Measurements from ENCODE around the gene ABCG2.

ABCG2 gene

DNA sequence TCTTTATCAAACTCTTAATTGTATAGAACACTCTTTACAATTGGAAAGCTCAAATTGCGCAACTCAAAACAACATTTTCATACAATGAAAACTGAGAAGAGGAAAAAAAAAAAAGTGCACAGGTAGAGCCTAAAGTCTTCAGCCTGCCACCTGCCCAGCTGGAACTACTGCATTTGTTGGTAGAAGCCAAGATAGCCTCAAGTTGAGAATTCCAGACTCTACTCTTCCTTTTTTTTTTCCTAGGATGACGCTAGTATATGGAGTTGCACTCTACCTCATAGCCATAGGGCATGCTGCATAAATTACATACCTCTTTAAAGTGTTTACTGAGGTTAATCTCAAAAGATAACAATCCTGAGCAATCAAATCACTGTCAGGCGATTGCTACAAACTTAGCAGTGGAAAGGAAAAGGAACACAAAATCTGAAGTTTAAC, 13.6 kb downstream of the ABCG2 start (continued):
- TF ChIP-seq ATF2 (tag by site-specific recombination; IDR thresholded peaks at IDR 0.05; ENCODE audit: low read depth) (no peak), ZNF514 (tag by site-specific recombination; IDR thresholded peaks at IDR 0.05) (no peak), TCF7L2 (IDR thresholded peaks at IDR 0.05; ENCODE audit: borderline replicate concordance, low read depth, low read length) (peak; percentile 69), ZNF701 (tag by site-specific recombination; IDR thresholded peaks at IDR 0.05) (no peak), GFI1B (tag by site-specific recombination; IDR thresholded peaks at IDR 0.05) (peak; percentile 95), OSR2 (tag by site-specific recombination; IDR thresholded peaks at IDR 0.05) (peak; percentile 61; the same call in 1 of the 2 replicates), KLF10 (tag by site-specific recombination; IDR thresholded peaks at IDR 0.05) (no peak), ZNF843 (tag by site-specific recombination; IDR thresholded peaks at IDR 0.05) (peak; percentile 81), ZNF558 (tag by site-specific recombination; IDR thresholded peaks at IDR 0.05) (no peak)
- TF ChIP-seq, protein P1, sequence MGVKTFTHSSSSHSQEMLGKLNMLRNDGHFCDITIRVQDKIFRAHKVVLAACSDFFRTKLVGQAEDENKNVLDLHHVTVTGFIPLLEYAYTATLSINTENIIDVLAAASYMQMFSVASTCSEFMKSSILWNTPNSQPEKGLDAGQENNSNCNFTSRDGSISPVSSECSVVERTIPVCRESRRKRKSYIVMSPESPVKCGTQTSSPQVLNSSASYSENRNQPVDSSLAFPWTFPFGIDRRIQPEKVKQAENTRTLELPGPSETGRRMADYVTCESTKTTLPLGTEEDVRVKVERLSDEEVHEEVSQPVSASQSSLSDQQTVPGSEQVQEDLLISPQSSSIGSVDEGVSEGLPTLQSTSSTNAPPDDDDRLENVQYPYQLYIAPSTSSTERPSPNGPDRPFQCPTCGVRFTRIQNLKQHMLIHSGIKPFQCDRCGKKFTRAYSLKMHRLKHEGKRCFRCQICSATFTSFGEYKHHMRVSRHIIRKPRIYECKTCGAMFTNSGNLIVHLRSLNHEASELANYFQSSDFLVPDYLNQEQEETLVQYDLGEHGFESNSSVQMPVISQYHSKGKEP (tag by site-specific recombination; IDR thresholded peaks at IDR 0.05): 0 out of 2 replicates have a peak, but pooled peaks have one; percentile 45

GRCh38 chr4:88144048-88144447, 14.4 kb downstream of the ABCG2 start:
- TF ChIP-seq AEBP2 (tag by site-specific recombination; IDR thresholded peaks at IDR 0.05; ENCODE audit: borderline replicate concordance) (no peak), SCRT2 (tag by site-specific recombination; IDR thresholded peaks at IDR 0.05) (peak; percentile 64)
- Histone ChIP-seq H3K4me1 (ENCODE audit: control insufficient read depth, insufficient read depth, low read length) (peaks cover 8% of the 10 kb centered on the region), H3K4me3 (ENCODE audit: low read depth, low read length) (no peak overlapping the region), H3K27ac (ENCODE audit: extremely low read depth, low read depth, low read length) (no peak overlapping the region), H3K9me3 (ENCODE audit: control insufficient read depth, insufficient read depth, low read depth, low read length) (no peaks in the 10 kb centered on the region), H3K36me3 (ENCODE audit: control insufficient read depth in 2 of 2, insufficient read depth in 1 of 2, low read length in 2 of 2) (no peaks in the 10 kb centered on the region)
- POLR2A ChIA-PET: no interaction called here
- CTCF ChIA-PET: no interaction called here

- CTCF ChIA-PET: no interaction called here
- H3K36me3 ChIP-seq (ENCODE audit: control insufficient read depth in 2 of 2, insufficient read depth in 1 of 2, low read length in 2 of 2): no peaks in the 10 kb centered on the region
- TF ChIP-seq ZNF629 (tag by site-specific recombination; IDR thresholded peaks at IDR 0.05) (peak; percentile 33; the same call in 1 of the 2 replicates), ZNF184 (tag by site-specific recombination; IDR thresholded peaks at IDR 0.05) (0 out of 2 replicates have a peak, but pooled peaks have one; percentile 30), ZNF132 (tag by site-specific recombination; IDR thresholded peaks at IDR 0.05; ENCODE audit: borderline replicate concordance) (no peak)
- no peak overlapping the region for H3K4me3 ChIP-seq (ENCODE audit: low read depth, low read length)
- no peak overlapping the region for H3K27ac ChIP-seq (ENCODE audit: extremely low read depth, low read depth, low read length)
- peaks cover 8% of the 10 kb centered on the region for H3K4me1 ChIP-seq (ENCODE audit: control insufficient read depth, insufficient read depth, low read length)
- POLR2A ChIA-PET: no interaction called here
- H3K9me3 ChIP-seq (ENCODE audit: control insufficient read depth, insufficient read depth, low read depth, low read length): no peaks in the 10 kb centered on the region
Measured at GRCh38 chr4:88143504-88143903, 14.9 kb downstream of the ABCG2 start.

DNA sequence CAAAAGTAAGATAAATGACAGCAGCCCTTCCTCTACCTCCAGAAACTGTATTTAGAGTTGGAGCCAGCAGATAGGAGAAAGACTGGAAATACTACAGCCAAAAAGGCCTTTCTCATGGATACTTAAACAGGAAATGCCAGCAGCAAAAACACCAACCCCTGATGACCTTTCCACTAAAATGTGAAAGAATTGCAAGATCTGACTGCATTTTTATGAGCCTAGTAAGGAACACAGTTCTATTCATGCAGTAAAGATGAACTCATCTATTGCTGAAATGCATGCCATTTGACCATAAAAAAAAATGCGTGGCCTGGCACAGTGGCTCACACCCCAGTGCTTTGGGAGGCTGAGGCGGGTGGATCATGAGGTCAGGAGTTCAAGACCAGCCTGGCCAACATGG, 19.9 kb downstream of the ABCG2 start:
- no peak overlapping the region for H3K4me3 ChIP-seq (ENCODE audit: low read depth, low read length)
- no peak overlapping the region for H3K27ac ChIP-seq (ENCODE audit: extremely low read depth, low read depth, low read length)
- H3K36me3 ChIP-seq (ENCODE audit: control insufficient read depth in 2 of 2, insufficient read depth in 1 of 2, low read length in 2 of 2): no peaks in the 10 kb centered on the region
- H3K4me1 ChIP-seq (ENCODE audit: control insufficient read depth, insufficient read depth, low read length): no peaks in the 10 kb centered on the region
- ChIA-PET CTCF (interaction anchor here (0.7 kb wide), 1 partner anchor 121 kb away, joined by 3 read pairs; no protein-coding TSS in a partner anchor), POLR2A (no interaction called here)
- H3K9me3 ChIP-seq (ENCODE audit: control insufficient read depth, insufficient read depth, low read depth, low read length): no peaks in the 10 kb centered on the region
- TF ChIP-seq ZNF585B (tag by site-specific recombination; IDR thresholded peaks at IDR 0.05) (no peak), ZBTB1 (tag by site-specific recombination; IDR thresholded peaks at IDR 0.05) (no peak), ZNF548 (tag by site-specific recombination; IDR thresholded peaks at IDR 0.05) (no peak), ZNF830 (tag by site-specific recombination; IDR thresholded peaks at IDR 0.05; ENCODE audit: low read depth) (no peak), ZNF174 (tag by site-specific recombination; IDR thresholded peaks at IDR 0.05) (no peak), ZIC2 (tag by site-specific recombination; IDR thresholded peaks at IDR 0.05) (no peak), ZNF335 (tag by site-specific recombination; conservative IDR thresholded peaks at IDR 0.05) (no peak), GLI2 (tag by site-specific recombination; IDR thresholded peaks at IDR 0.05; ENCODE audit: borderline replicate concordance, low read depth) (no peak), MZF1 (tag by site-specific recombination; IDR thresholded peaks at IDR 0.05; ENCODE audit: borderline replicate concordance) (no peak), ZNF292 (tag by site-specific recombination; IDR thresholded peaks at IDR 0.05; ENCODE audit: borderline replicate concordance, low read depth) (no peak), ZSCAN30 (tag by site-specific recombination; IDR thresholded peaks at IDR 0.05) (no peak)
